ENCODE measurements around the gene UBE2E2.
A peak's percentile ranks its signal among the peaks of the same experiment; 100 is the strongest.

The UBE2E2 gene

DNA sequence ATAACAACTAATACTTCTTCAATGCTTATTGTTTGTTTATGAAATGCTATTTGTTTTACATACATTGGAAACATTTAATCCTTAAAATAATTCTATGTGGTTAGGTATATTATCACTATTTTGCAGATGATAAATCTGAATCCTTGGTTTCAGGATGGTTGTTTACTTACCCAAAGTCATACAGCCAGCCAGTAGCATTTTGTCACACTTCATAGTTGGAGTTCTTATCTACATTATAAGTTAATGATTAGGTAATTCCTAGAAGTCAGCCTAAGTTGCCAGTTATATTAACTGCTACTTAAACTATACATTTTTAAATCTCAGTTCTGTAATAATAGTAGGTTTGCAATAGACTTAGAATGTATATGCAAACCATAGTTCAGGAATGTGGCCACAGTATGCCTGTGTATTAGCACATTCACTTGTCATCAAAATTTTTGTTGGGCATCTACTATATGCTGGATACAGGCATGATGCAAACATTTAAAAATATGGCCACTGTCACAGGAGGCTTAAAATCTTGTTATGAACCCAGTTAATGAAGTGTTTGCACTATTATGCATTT is 187.9 kb downstream of the UBE2E2 start:
- DNase-seq, result no peak

DNA sequence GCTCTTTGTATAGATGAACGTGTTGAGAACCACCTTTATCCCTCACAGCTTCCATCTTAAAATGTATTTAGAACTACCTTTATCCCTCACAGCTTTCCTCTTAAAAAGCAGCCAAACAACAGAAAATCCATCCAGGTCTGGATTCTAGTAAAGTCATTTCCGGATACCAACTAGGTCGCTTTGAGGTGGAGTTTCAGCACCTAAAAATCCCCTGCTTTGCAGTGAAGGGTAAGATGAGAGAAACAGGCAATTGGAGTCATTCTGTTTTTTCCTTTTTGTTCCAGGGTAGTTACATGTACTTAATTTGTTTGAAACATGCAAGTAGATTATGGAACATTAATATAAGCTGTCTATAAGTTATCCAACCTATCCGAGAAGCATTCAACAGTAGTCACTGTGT is 192.0 kb downstream of the UBE2E2 start:
- DNase-seq, result no peak

DNA sequence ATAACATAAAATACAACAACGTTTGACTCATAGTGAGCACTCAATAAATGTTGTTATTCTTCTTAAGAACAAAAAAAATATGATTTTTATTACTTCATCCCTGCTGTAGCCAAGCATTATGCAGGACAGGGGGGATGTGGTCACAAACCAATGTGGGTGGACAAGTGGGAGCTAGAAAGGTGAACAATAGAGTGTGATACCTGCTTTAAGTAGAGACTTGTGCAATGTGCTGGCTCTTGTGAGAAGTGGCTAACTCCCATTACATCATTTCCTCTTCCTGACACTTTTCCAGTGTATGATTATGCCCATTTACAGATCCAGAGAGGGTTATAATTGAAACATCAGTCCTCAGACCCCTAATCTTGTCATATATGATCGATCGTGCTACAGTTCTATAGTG is 193.6 kb downstream of the UBE2E2 start:
- no peak for DNase-seq

DNA sequence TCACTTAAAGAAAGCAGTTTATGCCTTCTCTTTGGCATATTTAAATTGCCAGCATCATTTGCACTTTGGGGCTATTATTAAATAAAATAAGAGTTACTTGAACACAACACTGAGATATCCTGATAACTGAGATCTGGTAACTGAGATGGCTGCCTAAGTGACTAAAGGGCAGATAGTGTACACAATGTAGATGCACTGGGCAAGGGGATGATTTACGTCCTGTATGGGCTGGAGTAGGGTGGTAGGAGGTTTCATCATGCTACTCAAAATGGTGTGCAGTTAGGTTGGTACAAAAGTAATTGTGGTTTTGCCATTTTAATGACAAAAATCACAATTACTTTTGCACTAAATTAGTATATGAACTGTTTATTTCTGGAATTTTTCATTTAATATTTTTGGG is 196.1 kb downstream of the UBE2E2 start:
- no peak for DNase-seq

DNA sequence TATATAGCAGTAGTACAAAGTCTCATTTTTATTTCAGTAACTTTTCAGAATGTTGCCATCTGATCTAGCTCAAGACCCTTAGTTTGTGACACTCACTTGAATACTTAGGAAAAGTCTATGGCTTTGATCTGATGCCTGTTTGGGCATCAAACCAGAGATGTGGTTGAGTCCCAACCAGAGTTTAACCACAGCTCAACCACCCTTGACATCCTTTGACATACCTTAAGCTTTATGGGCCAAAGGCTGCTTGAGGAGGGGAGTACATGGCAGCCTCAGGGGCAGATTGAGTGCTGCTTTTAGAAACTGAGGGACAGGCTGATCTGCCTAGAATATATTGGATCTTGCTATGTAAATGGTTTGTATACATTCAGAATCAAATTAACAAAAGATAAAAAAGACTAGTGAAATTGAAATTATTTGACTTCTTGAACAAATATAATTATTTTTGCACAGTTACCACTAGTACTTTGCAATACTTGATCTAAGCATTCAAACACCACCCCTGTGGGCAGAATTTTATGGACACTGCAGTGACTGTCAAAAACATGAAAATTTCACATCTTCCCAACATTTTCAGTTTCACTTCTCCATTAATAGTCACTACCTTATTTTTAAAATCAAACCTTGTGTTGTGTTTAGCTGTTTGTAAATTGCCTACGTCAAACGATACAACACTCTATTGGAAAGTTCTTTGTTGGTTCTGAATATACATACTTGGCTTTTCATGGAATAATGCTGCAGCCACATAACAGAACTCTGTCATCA is 199.8 kb downstream of the UBE2E2 start:
- peak; percentile 55 to 78 for DNase-seq

DNA sequence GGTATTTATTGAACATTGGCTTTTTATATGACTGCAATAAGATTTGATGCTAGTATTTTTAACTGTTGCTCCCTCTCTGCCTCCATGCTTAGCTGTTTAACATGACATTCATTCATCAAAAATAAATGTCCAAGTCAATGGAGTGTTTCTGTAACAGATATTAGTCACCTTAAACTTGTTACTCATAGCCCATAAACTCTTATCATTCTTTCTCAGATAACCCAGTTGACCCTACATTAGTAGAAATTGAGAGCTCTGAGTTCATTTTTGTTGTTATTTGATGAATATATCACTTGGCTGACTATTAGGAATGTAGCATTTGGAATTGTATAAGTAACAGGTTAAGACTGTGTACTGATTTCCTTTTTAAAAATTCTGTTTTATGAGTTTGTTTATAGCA is 201.1 kb downstream of the UBE2E2 start:
- DNase-seq, result no peak

DNA sequence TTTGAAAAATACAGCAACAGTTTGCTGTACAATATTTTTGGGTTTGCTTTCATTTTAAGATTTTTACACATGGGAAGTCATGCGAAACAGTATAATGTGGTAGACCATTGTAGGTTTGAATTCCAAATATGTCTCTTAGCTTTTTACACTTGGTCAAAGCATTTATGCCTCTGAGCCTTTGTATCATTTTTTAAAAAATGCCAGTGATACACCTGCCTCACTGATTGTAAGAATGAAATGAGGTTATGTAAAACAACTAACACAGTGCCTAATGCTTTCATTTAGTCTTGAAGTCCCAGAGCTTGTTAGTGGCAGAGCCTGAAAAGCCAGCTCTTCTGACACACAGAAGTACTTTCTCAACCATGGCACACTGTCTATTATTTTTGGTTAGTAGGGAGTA is 202.0 kb downstream of the UBE2E2 start:
- no peak for DNase-seq

DNA sequence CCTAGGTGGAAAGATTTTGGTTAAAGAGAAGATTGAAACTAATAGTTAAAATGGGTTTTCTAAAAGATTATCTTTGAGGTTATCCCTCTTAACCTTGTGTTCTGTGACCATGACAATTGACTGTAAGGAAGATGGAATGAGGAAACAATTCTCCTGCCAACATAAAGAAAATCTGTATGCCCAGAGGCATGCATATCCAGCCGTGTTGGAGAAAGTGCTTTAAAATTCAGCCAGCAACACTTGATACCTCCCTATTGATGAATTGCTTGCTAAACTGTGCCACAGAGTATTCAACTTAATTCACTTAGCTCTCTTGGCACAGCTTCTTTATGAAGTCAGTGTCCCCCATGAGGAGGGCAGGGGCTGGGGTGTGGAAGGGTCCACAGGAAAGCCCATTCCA is 203.5 kb downstream of the UBE2E2 start:
- DNase-seq, result no peak

DNA sequence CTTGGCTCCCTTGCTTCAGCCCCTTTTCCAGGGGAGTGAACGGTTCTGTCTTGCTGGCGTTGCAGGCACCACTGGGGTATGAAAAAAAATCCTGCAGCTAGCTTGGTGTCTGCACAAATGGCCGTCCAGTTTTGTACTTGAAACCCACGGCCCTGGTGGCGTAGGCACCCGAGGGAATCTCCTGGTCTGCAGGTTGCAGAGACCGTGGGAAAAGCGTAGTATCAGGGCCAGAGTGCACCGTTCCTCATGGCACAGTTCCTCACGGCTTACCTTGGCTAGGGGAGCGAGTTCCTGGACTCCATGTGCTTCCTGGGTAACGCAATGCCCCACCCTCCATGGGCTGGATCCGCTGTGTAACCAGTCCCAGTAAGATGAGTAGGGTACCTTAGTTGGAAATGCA is 214.9 kb downstream of the UBE2E2 start:
- DNase-seq, result no peak

DNA sequence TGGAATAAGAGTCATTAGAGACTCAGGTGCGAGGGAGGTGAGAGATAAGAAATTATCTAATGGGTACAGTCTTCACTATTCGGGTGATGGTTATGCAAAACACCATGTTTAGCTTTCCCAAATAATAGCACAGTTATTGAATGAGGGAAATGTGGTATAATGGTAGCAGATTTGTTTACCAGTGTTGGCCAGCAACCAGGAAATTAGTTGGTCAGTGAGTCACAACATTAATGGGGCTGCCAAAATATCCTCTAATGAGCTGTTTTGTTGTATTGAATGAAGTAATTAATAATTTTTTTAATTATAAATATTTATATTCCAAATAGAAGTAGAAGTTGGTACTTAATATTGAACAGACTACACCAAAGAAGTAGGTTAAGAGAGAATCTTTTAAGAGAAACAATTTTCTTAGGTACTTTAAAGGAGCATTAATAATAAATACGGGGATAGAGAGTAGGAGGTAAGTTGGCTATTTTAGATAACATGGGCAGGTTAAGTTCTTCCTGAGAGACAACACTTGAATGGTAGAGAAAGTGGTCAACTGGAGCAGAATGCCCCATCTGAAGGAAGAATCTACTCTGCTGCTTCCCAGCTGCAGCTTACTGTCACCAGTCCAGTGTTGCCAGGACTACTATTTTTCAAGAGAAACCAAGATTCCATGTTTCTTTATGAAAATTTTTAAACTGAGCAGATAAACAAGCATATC is 218.8 kb downstream of the UBE2E2 start:
- no peak for DNase-seq

DNA sequence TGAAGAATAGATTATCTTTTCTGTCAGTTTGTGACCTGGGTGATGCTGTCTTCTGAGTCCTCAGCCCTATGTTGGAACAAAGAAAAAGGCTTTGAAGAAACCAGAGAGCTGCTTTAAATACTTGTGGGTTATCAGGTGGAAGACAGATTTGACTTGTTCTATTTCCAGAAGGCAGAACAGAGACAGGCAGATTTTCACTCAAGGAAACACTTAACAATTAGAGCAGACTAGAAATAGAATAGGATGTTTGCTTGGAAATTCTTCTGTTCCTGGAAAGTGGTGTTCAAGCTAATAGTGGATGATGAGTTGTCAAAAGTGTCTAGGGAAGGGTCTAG is 219.4 kb downstream of the UBE2E2 start:
- DNase-seq, result no peak

DNA sequence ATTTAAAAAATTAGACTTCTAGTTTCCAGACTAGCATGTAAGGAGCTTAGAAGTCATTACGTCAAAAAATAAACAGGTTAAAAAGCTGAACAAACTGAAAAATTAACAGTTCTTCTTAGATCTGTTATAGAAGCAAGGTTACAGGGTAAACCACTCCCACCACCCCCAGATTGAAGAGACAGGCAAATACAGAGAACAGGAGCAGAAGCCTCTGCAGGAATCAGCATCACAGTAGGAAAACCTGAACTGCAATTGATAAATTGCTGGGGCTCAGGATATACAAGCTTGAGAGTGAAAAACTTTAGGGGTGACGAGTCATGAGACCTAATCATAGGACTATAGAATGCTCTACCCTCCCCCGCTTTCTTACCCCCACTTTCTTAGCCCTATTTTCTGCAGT is 222.3 kb downstream of the UBE2E2 start:
- no peak for DNase-seq

DNA sequence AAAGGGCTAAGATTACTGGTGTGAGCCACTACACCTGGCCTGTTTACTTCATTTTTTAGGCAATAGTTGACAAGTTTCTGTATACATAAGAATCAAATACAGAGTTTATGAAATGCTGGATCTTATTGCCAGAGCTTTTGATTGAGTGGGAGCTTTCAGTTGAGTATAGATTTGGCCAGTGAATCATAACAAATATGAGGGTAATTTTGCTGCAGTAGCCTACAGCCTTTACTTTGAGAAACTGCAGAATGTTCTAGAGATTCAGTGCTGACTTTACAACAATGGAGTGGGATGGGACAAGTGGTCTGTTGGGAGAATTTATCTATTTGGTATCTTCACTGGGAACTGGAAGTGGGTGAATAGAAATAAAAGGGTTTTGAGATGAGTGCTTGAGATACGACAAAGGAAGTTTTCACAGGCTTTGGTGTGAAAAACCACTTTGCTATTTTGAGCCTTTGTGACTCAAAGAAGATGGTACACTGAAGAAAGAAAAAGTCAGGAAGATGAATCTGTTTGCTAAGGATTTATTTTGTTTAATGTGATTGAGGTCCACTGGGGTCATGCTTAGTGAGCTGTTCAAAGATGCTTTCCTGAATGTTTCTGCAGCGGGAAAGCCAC is 227.8 kb downstream of the UBE2E2 start:
- DNase-seq, result no peak

DNA sequence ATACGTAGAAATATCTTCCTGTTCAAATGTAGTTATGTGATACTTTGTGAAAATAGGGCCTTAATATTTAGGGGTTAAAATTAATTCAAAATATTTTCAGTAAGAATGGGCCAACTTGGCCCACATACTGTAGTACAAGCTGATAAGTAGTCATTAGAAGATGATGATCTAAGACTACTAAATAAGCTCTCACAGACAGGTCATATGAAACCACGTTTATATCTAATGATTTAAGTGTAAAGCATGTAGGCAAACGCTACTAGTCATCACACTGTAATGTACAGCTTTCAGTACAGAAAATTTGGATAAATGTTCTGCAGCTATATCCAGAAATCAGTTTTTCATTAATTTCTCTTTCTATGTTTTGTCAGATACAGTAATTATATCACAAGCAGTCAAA is 228.6 kb downstream of the UBE2E2 start:
- no peak for DNase-seq

DNA sequence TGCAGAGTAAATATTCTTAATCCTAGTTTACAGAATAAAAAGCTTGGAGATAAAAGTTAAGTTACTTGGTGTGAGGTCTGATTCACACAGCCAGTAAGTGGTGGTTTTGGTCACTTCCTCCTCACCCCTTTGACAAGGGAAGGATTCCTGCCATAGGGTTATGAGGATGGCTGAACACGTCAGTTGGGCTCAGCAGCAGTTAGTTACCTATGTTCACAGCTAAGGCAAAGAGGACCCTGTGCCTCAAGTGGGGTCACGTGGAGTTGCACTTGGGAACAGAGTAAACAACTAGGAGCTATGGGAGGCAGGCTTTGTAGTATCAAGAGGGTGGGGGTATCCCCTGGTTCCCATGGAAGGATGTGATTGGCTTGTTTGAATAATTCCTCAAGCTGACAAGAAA is 232.2 kb downstream of the UBE2E2 start:
- DNase-seq, result no peak

DNA sequence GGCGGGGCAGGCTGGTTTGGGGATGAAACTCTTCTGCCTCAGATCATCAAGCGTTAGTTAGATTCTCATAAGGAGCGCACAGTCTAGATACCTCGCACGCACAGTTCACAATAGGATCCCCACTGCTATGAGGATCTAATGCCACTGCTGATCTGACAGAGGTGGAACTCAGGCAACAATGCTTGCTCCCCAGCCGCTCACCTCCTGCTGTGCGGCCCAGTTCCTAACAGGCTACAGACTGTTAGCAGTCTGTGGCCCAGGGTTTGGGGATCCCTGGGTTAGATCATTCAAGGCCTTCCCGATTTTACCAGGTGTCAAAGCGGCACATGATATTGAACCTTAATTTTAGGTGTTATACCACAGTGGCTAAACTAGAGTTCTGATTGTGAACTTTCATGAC is 232.8 kb downstream of the UBE2E2 start:
- DNase-seq, result no peak

DNA sequence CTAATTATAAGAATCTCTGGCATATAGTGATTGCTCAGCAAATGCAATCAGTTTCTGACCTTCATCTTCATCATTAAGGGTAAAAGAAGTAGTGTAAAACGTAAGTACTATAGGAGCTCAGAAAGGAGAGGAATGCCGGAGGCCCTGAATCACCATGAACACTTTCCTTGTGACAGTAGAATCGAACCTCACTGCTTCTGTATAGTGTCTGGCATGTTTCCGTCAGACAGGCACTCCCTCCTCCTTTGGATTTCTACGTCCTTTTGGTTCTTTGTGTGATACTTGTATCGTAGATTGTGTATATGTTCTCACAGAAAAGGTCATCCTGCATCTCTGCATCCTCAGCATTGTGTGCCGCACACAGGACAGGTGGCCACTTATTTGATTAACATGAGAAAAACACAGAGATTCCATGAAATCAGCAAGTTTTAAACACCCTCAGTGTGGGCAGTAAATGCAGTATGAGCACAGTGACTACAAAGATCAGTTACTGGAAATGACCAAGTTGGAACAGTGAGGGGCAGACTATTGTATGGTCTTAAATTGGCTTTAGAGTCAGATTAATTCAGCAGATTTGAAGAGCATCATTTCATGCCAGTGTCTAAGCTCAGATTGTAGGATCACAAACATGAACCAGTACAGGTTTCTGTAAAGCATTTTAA is 234.5 kb downstream of the UBE2E2 start:
- no peak for DNase-seq

DNA sequence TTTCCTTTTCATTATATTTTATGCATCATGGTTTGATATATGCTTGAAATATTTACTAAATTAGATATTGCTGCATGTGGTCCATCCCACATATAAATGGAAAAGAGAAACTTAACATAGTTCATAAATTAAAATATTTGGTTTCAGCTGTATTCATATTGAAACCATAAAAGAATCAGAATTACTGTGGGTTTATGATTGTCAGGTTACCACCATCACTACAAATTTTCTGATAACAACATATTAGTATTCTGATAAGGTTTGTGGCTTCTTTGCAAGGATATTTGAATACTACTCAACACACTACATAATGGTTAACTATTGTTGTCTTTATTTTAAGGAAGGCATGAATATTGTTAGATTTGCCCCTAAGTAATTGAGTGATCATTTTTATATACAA is 235.5 kb downstream of the UBE2E2 start:
- DNase-seq, result no peak

DNA sequence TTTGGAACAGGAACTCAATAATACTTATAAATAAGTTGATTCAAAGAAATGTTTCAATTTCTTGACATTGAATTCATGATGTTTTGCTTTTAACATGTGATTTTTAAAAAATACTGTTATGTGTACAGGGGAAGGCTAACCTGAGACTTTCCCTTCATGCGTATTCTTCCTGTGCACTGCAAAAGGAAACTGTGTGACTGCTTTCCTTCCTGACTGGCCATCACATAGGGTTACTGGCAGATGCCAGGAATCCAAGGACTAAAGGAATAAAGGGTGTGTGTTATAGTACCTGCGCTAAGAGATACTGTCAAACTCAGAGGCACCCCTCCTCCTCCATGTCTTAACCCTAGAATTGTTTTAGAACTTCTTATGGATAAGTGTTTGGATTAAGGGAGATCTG is 236.0 kb downstream of the UBE2E2 start:
- no peak for DNase-seq

DNA sequence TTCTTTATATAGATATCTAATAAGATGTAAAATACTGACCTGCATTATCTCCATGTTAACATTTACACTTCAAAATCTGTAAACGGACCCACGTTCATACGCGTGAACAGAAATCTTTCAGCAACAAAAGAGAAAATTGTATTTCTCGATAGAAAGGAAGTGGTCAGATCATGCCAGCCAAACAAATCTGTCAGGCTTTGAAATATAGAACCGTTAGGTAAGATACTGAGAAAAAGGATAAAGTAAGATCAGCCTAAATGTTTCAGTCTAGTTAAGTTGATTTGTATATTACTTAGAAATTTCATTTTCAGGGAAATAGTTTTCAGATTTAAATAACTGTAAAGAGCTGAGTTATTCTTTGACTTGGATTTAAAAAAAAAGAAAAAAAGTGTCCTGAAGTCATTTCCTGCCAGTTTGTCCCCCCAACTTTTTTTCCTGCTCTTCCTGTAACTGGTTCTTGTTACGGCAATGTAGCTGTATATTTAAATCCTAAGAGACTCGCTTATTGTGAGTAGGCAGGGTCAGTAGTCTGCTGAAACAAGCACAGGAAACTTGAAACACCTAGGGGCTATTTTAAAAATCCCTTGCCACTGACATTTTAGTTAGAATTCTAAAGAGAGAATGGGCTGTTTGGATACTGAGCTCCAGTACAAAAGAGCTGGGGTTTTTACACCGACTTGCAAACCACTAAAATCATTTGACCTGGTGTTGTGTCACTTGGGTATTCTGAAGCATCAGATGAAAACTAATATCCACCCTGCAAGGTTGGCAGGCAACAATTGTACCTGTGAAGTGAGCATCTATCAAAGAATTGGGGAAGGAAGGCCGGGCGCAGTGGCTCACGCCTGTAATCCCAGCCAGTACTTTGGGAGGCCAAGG is 237.5 kb downstream of the UBE2E2 start:
- DNase-seq, result no peak

DNA sequence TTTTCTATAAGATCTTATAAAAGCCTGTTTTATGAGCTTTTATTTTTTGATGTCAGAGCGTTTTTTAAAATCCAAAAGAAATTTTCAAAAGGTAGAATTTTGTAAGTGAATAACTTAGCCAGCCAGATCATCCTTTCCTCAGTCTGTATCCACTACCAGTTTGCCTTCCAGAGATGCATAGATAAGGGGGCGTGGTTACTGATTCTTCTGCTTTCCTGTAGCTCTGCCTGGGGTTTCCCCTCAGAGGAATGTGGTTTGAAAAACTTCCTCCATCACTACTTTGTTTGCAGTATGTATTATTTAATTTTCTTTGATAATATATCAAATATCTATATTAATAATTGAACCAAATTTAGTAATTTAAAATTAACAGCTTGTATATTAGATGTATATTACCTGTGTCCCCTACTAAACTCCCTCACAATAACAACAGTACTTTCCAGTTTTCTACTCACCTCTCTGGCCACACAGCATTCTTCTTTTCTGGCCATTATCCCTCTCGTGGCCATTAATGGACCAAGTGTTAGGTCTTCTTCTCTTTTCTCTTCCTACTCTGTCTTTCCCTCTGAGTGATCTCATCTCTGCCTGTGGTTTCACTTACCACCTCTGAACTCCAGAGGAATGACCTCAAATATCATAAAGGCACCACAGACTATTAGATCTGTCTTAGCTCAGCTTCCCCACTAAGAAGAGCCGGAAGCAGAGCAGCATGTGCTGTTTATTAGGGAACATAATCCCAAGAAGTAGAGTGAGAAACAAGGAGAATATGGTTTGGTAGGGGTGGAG is 239.7 kb downstream of the UBE2E2 start:
- peak; percentile 59 to 63 for DNase-seq

Measured in inflammatory macrophage (primary cell).